GM12878 (cell line): ENCODE results near the gene GGTLC2. TPM values are rescaled to one million over a fixed set of nuclear protein-coding genes. Genes with fewer than 3 reads are reported as not detected.

Experiments used
- BCL11A ChIP-seq: IDR thresholded peaks from 2 replicates; pipeline ENCODE4 v1.6.1; 2011; ENCODE audit warnings: low read depth, low read length
- E2F4 ChIP-seq: IDR thresholded peaks from 2 replicates; pipeline ENCODE4 v1.6.1; 2012; ENCODE audit warnings: low read depth, low read length, improper control_type of control experiment
- ETV6 ChIP-seq, 2 experiments: fragments of 450-650 bp in 1 of 2; IDR thresholded peaks in 1 of 2; conservative IDR thresholded peaks in 1 of 2; 2 replicates each; pipeline ENCODE4 v1.6.1; 2014; ENCODE audit warnings: antibody characterized with exemption in 1 of 2, borderline replicate concordance in 1 of 2, low read depth in 1 of 2, mild to moderate bottlenecking in 1 of 2, moderate library complexity in 1 of 2
- LARP7 ChIP-seq: fragments of 450-650 bp; IDR thresholded peaks from 2 replicates; pipeline ENCODE4 v1.6.1; 2017; ENCODE audit warnings: mild to moderate bottlenecking
- NR2F1 ChIP-seq: fragments of 450-650 bp; conservative IDR thresholded peaks from 2 replicates; pipeline ENCODE4 v1.6.1; 2017; ENCODE audit warnings: mild to moderate bottlenecking
- PAX8 ChIP-seq: fragments of 450-650 bp; IDR thresholded peaks from 2 replicates; pipeline ENCODE4 v1.6.1; 2017; ENCODE audit warnings: mild to moderate bottlenecking, moderate library complexity
- POLR2AphosphoS2 ChIP-seq: IDR thresholded peaks from 2 replicates; pipeline ENCODE4 v1.6.1; 2011; ENCODE audit warnings: low read depth, mild to moderate bottlenecking, low read length, improper control_type of control experiment, moderate library complexity
- STAT3 ChIP-seq: IDR thresholded peaks from 2 replicates; pipeline ENCODE4 v1.6.1; 2011; ENCODE audit warnings: low read depth, low read length, improper control_type of control experiment
- YBX1 ChIP-seq: fragments of 450-650 bp; IDR thresholded peaks from 2 replicates; pipeline ENCODE4 v1.6.1; 2016; ENCODE audit warnings: antibody characterized with exemption
- ZNF384 ChIP-seq: IDR thresholded peaks from 2 replicates; pipeline ENCODE4 v1.6.1; 2012; ENCODE audit warnings: low read depth, mild to moderate bottlenecking, low read length, improper control_type of control experiment, borderline replicate concordance
- polyA plus RNA-seq, 11 experiments: library from polyadenylated mRNA; depleted of rRNA in 4 of 11; unstranded in 6 of 11; stranded (reverse) in 5 of 11; fragments of >200 nt; fragmentation: Nextera tagmentation in 4 of 11; fragmentation: Illumina TruSeq in 1 of 11; extraction: Ambion mirVana in 4 of 11; extraction: Trizol in 1 of 11; gene quantifications; 1 replicate in 1 of 11; 2 replicates in 10 of 11; pipeline versions ENCODE4 v1.2.1 to v1.2.3, GENCODE V29; 2011 to 2016; ENCODE audit warnings: inconsistent platforms in 2 of 11, missing spikeins in 2 of 11, low read depth in 1 of 11
- total RNA-seq, 4 experiments: library from RNA; depleted of rRNA in 3 of 4; stranded (reverse); fragments of >200 nt in 3 of 4; fragmentation: Illumina TruSeq in 1 of 4; extraction: Trizol in 1 of 4; gene quantifications; 2 replicates each; pipeline versions ENCODE4 v1.2.1 to v1.2.3, GENCODE V29; 2013 to 2021
- TF ChIP-seq, protein P1 (sequence below): fragments of 450-650 bp; IDR thresholded peaks from 2 replicates; pipeline ENCODE4 v1.6.1; 2017; ENCODE audit warnings: mild to moderate bottlenecking, moderate library complexity
- TF ChIP-seq, protein P2 (sequence below): fragments of 450-650 bp; IDR thresholded peaks from 2 replicates; pipeline ENCODE4 v1.6.1; 2018; ENCODE audit warnings: mild to moderate bottlenecking, low read depth, moderate library complexity; ENCODE audit not compliant: partially characterized antibody

GGTLC2 gene
- total and polyA plus RNA-seq, 10 of the 15 experiments (the other 5 are each of a cell fraction or from before 2014, with no cell fraction given): not detected

DNA sequence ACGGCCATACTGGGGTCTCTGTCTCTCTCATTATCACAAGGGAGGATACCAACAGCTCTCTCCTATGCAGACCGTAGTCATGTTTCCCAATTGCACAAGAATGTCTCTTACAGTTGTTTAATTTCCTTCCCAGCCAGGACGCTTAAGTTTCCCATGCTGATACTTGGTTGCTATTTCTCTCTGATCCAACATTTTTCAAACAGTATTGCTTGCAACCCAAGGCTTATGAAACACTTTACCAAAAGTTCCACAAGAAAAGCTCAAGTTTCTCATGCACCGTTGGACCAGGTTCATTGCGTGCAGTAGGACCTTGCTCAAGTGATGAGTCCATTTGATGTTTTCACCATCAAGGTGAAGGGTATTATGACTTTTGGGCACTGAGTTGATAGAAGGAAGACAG, 46.6 kb downstream of the GGTLC2 start (continued):
- TF ChIP-seq, protein P1, sequence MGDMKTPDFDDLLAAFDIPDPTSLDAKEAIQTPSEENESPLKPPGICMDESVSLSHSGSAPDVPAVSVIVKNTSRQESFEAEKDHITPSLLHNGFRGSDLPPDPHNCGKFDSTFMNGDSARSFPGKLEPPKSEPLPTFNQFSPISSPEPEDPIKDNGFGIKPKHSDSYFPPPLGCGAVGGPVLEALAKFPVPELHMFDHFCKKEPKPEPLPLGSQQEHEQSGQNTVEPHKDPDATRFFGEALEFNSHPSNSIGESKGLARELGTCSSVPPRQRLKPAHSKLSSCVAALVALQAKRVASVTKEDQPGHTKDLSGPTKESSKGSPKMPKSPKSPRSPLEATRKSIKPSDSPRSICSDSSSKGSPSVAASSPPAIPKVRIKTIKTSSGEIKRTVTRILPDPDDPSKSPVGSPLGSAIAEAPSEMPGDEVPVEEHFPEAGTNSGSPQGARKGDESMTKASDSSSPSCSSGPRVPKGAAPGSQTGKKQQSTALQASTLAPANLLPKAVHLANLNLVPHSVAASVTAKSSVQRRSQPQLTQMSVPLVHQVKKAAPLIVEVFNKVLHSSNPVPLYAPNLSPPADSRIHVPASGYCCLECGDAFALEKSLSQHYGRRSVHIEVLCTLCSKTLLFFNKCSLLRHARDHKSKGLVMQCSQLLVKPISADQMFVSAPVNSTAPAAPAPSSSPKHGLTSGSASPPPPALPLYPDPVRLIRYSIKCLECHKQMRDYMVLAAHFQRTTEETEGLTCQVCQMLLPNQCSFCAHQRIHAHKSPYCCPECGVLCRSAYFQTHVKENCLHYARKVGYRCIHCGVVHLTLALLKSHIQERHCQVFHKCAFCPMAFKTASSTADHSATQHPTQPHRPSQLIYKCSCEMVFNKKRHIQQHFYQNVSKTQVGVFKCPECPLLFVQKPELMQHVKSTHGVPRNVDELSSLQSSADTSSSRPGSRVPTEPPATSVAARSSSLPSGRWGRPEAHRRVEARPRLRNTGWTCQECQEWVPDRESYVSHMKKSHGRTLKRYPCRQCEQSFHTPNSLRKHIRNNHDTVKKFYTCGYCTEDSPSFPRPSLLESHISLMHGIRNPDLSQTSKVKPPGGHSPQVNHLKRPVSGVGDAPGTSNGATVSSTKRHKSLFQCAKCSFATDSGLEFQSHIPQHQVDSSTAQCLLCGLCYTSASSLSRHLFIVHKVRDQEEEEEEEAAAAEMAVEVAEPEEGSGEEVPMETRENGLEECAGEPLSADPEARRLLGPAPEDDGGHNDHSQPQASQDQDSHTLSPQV: no peak
- no peak for TF ChIP-seq STAT3
- TF ChIP-seq NR2F1: no peak
- TF ChIP-seq BCL11A: no peak
- no peak for TF ChIP-seq POLR2AphosphoS2
- TF ChIP-seq ETV6 (conservative IDR thresholded peaks at IDR 0.05 in 1 of 2, IDR thresholded peaks at IDR 0.05 in 1 of 2; ENCODE audit: borderline replicate concordance in 1 of 2, low read depth in 1 of 2): no peak
- no peak for TF ChIP-seq PAX8
- no peak for TF ChIP-seq LARP7
- TF ChIP-seq ZNF384: no peak
- TF ChIP-seq, protein P2, sequence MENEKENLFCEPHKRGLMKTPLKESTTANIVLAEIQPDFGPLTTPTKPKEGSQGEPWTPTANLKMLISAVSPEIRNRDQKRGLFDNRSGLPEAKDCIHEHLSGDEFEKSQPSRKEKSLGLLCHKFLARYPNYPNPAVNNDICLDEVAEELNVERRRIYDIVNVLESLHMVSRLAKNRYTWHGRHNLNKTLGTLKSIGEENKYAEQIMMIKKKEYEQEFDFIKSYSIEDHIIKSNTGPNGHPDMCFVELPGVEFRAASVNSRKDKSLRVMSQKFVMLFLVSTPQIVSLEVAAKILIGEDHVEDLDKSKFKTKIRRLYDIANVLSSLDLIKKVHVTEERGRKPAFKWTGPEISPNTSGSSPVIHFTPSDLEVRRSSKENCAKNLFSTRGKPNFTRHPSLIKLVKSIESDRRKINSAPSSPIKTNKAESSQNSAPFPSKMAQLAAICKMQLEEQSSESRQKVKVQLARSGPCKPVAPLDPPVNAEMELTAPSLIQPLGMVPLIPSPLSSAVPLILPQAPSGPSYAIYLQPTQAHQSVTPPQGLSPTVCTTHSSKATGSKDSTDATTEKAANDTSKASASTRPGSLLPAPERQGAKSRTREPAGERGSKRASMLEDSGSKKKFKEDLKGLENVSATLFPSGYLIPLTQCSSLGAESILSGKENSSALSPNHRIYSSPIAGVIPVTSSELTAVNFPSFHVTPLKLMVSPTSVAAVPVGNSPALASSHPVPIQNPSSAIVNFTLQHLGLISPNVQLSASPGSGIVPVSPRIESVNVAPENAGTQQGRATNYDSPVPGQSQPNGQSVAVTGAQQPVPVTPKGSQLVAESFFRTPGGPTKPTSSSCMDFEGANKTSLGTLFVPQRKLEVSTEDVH: no peak
- TF ChIP-seq E2F4: no peak
- TF ChIP-seq YBX1: no peak
